ENCODE data around the gene PRF1. TPM values are rescaled to one million over a fixed set of nuclear protein-coding genes. Genes with fewer than 3 reads are reported as not detected.

The PRF1 gene
- total RNA-seq, 1 experiment from 2014 or later, result 6.4 TPM

GRCh38 chr10:70596110-70596798 lies 6.3 kb downstream of the PRF1 start:
- no peaks in the 10 kb centered on the region for H3K9me2 ChIP-seq (ENCODE audit: insufficient read depth)
- ChIA-PET RAD21 (ENCODE audit: low non-redundant PET in 1 of 2, low total read pairs in 2 of 2, uncharacterized antibody in 2 of 2, unreplicated experiment in 2 of 2) (no interaction called here), CTCF (no interaction called here), POLR2A (interaction anchor here (1.9 kb wide), 1 partner anchor 12 kb away, joined by 5 read pairs; no protein-coding TSS in a partner anchor)
- no peak overlapping the region for H3K4me3 ChIP-seq (replicated peaks in 1 of 2; ENCODE audit: low read depth in 1 of 2, low read length in 2 of 2)
- ATAC-seq (no peak), DNase-seq (ENCODE audit: low read depth, low spot score) (no peak)
- H2AFZ ChIP-seq (ENCODE audit: low read depth, low read length, poor library complexity, severe bottlenecking), result no peak overlapping the region
- no TSS peak for BruUV-seq (replicated peaks)
- no peaks in the 10 kb centered on the region for H3K27me3 ChIP-seq (ENCODE audit: insufficient read depth, low read length)
- H3K27ac ChIP-seq (ENCODE audit: low read depth, low read length), result peak overlapping the region; percentile 27; the same call in 1 of the 2 replicates
- H3K4me2 ChIP-seq (ENCODE audit: low read length), result peak overlapping the region; percentile 75
- TF ChIP-seq MAX (IDR thresholded peaks at IDR 0.05) (0 out of 2 replicates have a peak, but pooled peaks have one; percentile 27), SIN3A (IDR thresholded peaks at IDR 0.05; ENCODE audit: low read depth) (no peak)
- peaks cover 35 to 79% of the 10 kb centered on the region in 2 experiments for H3K4me1 ChIP-seq (ENCODE audit: control insufficient read depth in 1 of 2, insufficient read depth in 2 of 2, low read length in 2 of 2)
- H3K9me3 ChIP-seq (ENCODE audit: control insufficient read depth in 1 of 2, insufficient read depth in 1 of 2, low read depth in 1 of 2, low read length in 2 of 2), result no peaks in the 10 kb centered on the region
- H3K79me2 ChIP-seq (ENCODE audit: insufficient read depth, low read length), result no peaks in the 10 kb centered on the region
- intact Hi-C loops (cut with micrococcal nuclease), result no loop called here
- no peaks in the 10 kb centered on the region for H4K20me1 ChIP-seq (ENCODE audit: insufficient read depth)
- no peak overlapping the region for H3K9ac ChIP-seq (ENCODE audit: low read length)
- H3K36me3 ChIP-seq (ENCODE audit: control insufficient read depth in 1 of 2, insufficient read depth in 2 of 2, low read length in 2 of 2), result no peaks in the 10 kb centered on the region

GRCh38 chr10:70595566-70596016 lies 7.0 kb downstream of the PRF1 start:
- peaks cover 35 to 72% of the 10 kb centered on the region in 2 experiments for H3K4me1 ChIP-seq (ENCODE audit: control insufficient read depth in 1 of 2, insufficient read depth in 2 of 2, low read length in 2 of 2)
- peak overlapping the region; percentile 75 for H3K4me2 ChIP-seq (ENCODE audit: low read length)
- ChIA-PET POLR2A (interaction anchor here (0.7 to 1.9 kb wide), 2 partner anchors 11 to 13 kb away, joined by 3 to 5 read pairs; no protein-coding TSS in a partner anchor), CTCF (interaction anchor here (1.1 kb wide), 1 partner anchor 17 kb away, joined by 3 read pairs; no protein-coding TSS in a partner anchor), RAD21 (ENCODE audit: low non-redundant PET in 1 of 2, low total read pairs in 2 of 2, uncharacterized antibody in 2 of 2, unreplicated experiment in 2 of 2) (no interaction called here)
- no TSS peak for BruUV-seq (replicated peaks)
- no peaks in the 10 kb centered on the region for H3K79me2 ChIP-seq (ENCODE audit: insufficient read depth, low read length)
- no peaks in the 10 kb centered on the region for H3K36me3 ChIP-seq (ENCODE audit: control insufficient read depth in 1 of 2, insufficient read depth in 2 of 2, low read length in 2 of 2)
- intact Hi-C loops (cut with micrococcal nuclease), result no loop called here
- H4K20me1 ChIP-seq (ENCODE audit: insufficient read depth), result no peaks in the 10 kb centered on the region
- H3K9me2 ChIP-seq (ENCODE audit: insufficient read depth), result no peaks in the 10 kb centered on the region
- H3K9me3 ChIP-seq (ENCODE audit: control insufficient read depth in 1 of 2, insufficient read depth in 1 of 2, low read depth in 1 of 2, low read length in 2 of 2), result no peaks in the 10 kb centered on the region
- no peak overlapping the region for H2AFZ ChIP-seq (ENCODE audit: low read depth, low read length, poor library complexity, severe bottlenecking)
- DNase-seq (ENCODE audit: low read depth, low spot score) (no peak), ATAC-seq (no peak)
- H3K27ac ChIP-seq (ENCODE audit: low read depth, low read length), result peak overlapping the region; percentile 37; the same call in 1 of the 2 replicates
- no peak overlapping the region for H3K9ac ChIP-seq (ENCODE audit: low read length)
- no peaks in the 10 kb centered on the region for H3K27me3 ChIP-seq (ENCODE audit: insufficient read depth, low read length)
- H3K4me3 ChIP-seq (replicated peaks in 1 of 2; ENCODE audit: low read depth in 1 of 2, low read length in 2 of 2), result no peak overlapping the region
- no peak for TF ChIP-seq POLR2A (IDR thresholded peaks at IDR 0.05; ENCODE audit: borderline replicate concordance, extremely low read depth, insufficient read depth, insufficient read length)
- TF ChIP-seq MAX (IDR thresholded peaks at IDR 0.05), result no peak
- no peak for TF ChIP-seq EGR1 (IDR thresholded peaks at IDR 0.05; ENCODE audit: low read depth)
- TF ChIP-seq CTCF (IDR thresholded peaks at IDR 0.05 in 2 of 3, conservative IDR thresholded peaks at IDR 0.05 in 1 of 3; ENCODE audit: borderline replicate concordance in 1 of 3, insufficient read depth in 1 of 3, low read depth in 2 of 3, low read length in 2 of 3), result no peak
- TF ChIP-seq ELF1 (IDR thresholded peaks at IDR 0.05; ENCODE audit: borderline replicate concordance, low read depth), result no peak
- no peak for TF ChIP-seq ZNF274 (IDR thresholded peaks at IDR 0.05; ENCODE audit: low read depth, low read length)
- TF ChIP-seq SIN3A (IDR thresholded peaks at IDR 0.05; ENCODE audit: low read depth), result no peak
- no peak for TF ChIP-seq RAD21 (IDR thresholded peaks at IDR 0.05; ENCODE audit: low read depth)
- TF ChIP-seq ZBTB33 (IDR thresholded peaks at IDR 0.05; ENCODE audit: extremely low read depth, insufficient replicate concordance, low read length), result no peak
- TF ChIP-seq ATF3 (IDR thresholded peaks at IDR 0.05), result no peak
- TF ChIP-seq TCF7L2 (IDR thresholded peaks at IDR 0.05; ENCODE audit: borderline replicate concordance, extremely low read depth, insufficient read depth, insufficient read length), result no peak
- no peak for TF ChIP-seq YY1 (IDR thresholded peaks at IDR 0.05; ENCODE audit: extremely low read depth, insufficient replicate concordance, low read depth, low read length)
- no peak for TF ChIP-seq FOSL1 (IDR thresholded peaks at IDR 0.05; ENCODE audit: low read depth)
